Measurements from ENCODE around the gene TPP1. TPM values are rescaled to one million over a fixed set of nuclear protein-coding genes. Genes with fewer than 3 reads are reported as not detected.
A peak's percentile ranks its signal among the peaks of the same experiment; 100 is the strongest.

TPP1 gene
- total and polyA plus RNA-seq, 9 donors, result 21.0 to 360 (median 58.2) TPM

GRCh38 chr11:6654281-6655019 is 35.2 kb upstream of the TPP1 start:
- WGBS, 3 donors, result 23 to 26% (median 24%) methylated on average over 9 of the region's 9 CpGs
- DNase-seq, result peak in 3 of 5 donors; percentile 37 to 57 (median 40)
- H3K27me3 ChIP-seq, result no peaks in the 10 kb centered on the region
- H3K36me3 ChIP-seq, result no peaks in the 10 kb centered on the region
- peak overlapping the region; percentile 53 for H3K4me3 ChIP-seq
- intact Hi-C loops (cut with DNase I), result no loop called here
- H3K4me1 ChIP-seq (ENCODE audit: insufficient read depth), result peaks cover 8% of the 10 kb centered on the region
- no peak for TF ChIP-seq POLR2A (IDR thresholded peaks at IDR 0.05)
- TF ChIP-seq CTCF (IDR thresholded peaks at IDR 0.05), result no peak
- TF ChIP-seq EP300 (IDR thresholded peaks at IDR 0.05), result no peak
- no peaks in the 10 kb centered on the region for H3K9me3 ChIP-seq
- peak overlapping the region; percentile 58 to 71 for H3K27ac ChIP-seq

- intact Hi-C loops (cut with DNase I), result no loop called here
- no peak overlapping the region for H3K27ac ChIP-seq
- no peaks in the 10 kb centered on the region for H3K27me3 ChIP-seq
- 59 to 65% (median 65%) methylated on average over 2 of the region's 2 CpGs for WGBS, 3 donors
- H3K4me1 ChIP-seq (ENCODE audit: insufficient read depth), result peaks cover 8% of the 10 kb centered on the region
- TF ChIP-seq EP300 (IDR thresholded peaks at IDR 0.05) (no peak), CTCF (IDR thresholded peaks at IDR 0.05) (no peak)
- H3K9me3 ChIP-seq, result no peaks in the 10 kb centered on the region
- H3K4me3 ChIP-seq, result no peak overlapping the region
- DNase-seq, result no peak
- no peaks in the 10 kb centered on the region for H3K36me3 ChIP-seq
These were observed 34.4 kb upstream of the TPP1 start for GRCh38 chr11:6653656-6654055.

- TF ChIP-seq CTCF (IDR thresholded peaks at IDR 0.05), result no peak
- no peak for TF ChIP-seq POLR2A (IDR thresholded peaks at IDR 0.05)
- no peak for TF ChIP-seq EP300 (IDR thresholded peaks at IDR 0.05)
- no peak overlapping the region for H3K4me3 ChIP-seq
- H3K4me1 ChIP-seq (ENCODE audit: insufficient read depth), result peaks cover 11% of the 10 kb centered on the region
- H3K27ac ChIP-seq, result no peak overlapping the region
- no peaks in the 10 kb centered on the region for H3K27me3 ChIP-seq
- no peaks in the 10 kb centered on the region for H3K9me3 ChIP-seq
- intact Hi-C loops (cut with DNase I), result no loop called here
- H3K36me3 ChIP-seq, result no peaks in the 10 kb centered on the region
- DNase-seq, result no peak
- WGBS, 3 donors, result 87 to 100% (median 95%) methylated on average over 1 of the region's 1 CpG
These were observed 33.9 kb upstream of the TPP1 start for GRCh38 chr11:6653097-6653496.

GRCh38 chr11:6652182-6652581 is 33.0 kb upstream of the TPP1 start:
- no peak for DNase-seq
- 52 to 64% (median 52%) methylated on average over 3 of the region's 3 CpGs for WGBS, 3 donors
- Histone ChIP-seq H3K27ac (no peak overlapping the region), H3K4me3 (no peak overlapping the region), H3K9me3 (no peaks in the 10 kb centered on the region), H3K36me3 (no peaks in the 10 kb centered on the region), H3K4me1 (ENCODE audit: insufficient read depth) (peaks cover 14% of the 10 kb centered on the region), H3K27me3 (no peaks in the 10 kb centered on the region)
- TF ChIP-seq POLR2A (IDR thresholded peaks at IDR 0.05), result no peak
- no peak for TF ChIP-seq EP300 (IDR thresholded peaks at IDR 0.05)
- no peak for TF ChIP-seq CTCF (IDR thresholded peaks at IDR 0.05)
- intact Hi-C loops (cut with DNase I), result no loop called here
